ENCODE measurements around the gene DMD. TPM values are rescaled to one million over a fixed set of nuclear protein-coding genes. Genes with fewer than 3 reads are reported as not detected.

Gene DMD
- total and polyA plus RNA-seq, 2 of the 13 experiments (the other 11 are each of a cell fraction or from before 2014, with no cell fraction given) = 17.6 to 25.9 TPM

- POLR2A ChIA-PET = no interaction called here
- Histone ChIP-seq H3K27me3 (ENCODE audit: control insufficient read depth in 1 of 2, insufficient read depth in 2 of 2, low read length in 2 of 2) (no peaks in the 10 kb centered on the region), H3K9ac (ENCODE audit: insufficient read depth, low read depth, low read length) (no peak overlapping the region), H3K4me3 (replicated peaks in 1 of 3; ENCODE audit: insufficient read depth in 1 of 3, low read depth in 2 of 3, low read length in 3 of 3) (no peak overlapping the region), H3K36me3 (replicated peaks in 1 of 2; ENCODE audit: control insufficient read depth in 1 of 2, insufficient read depth in 2 of 2, low read length in 2 of 2) (no peaks in the 10 kb centered on the region), H3K4me2 (ENCODE audit: low read depth, low read length) (no peak overlapping the region), H3K79me2 (ENCODE audit: insufficient read depth, low read length) (no peaks in the 10 kb centered on the region), H4K20me1 (ENCODE audit: insufficient read depth, low read length) (no peaks in the 10 kb centered on the region), H3K27ac (ENCODE audit: extremely low read length, insufficient read depth, low read length) (no peak overlapping the region), H3K4me1 (ENCODE audit: insufficient read depth, low read length) (no peaks in the 10 kb centered on the region), H3K9me3 (ENCODE audit: low read length) (no peaks in the 10 kb centered on the region), H2AFZ (ENCODE audit: low read length) (no peak overlapping the region)
- FAIRE-seq = no peak
- 63% methylated on average over 6 of the region's 7 CpGs for WGBS (ENCODE audit: low lambda C conversion rate)
- BruUV-seq (replicated peaks) = no TSS peak
- no peak for ATAC-seq
- TF ChIP-seq BCLAF1 (IDR thresholded peaks at IDR 0.05) = no peak
- no peak for TF ChIP-seq IKZF4 (CRISPR knock-in tag; IDR thresholded peaks at IDR 0.05; ENCODE audit: borderline replicate concordance, low read depth, not compliant biosample characterization)
- no peak for TF ChIP-seq ZNF724P (CRISPR knock-in tag; IDR thresholded peaks at IDR 0.05; ENCODE audit: borderline replicate concordance)
- no peak for TF ChIP-seq HDAC6 (IDR thresholded peaks at IDR 0.05; ENCODE audit: low read depth, low read length)
- TF ChIP-seq ZNF143 (CRISPR knock-in tag; IDR thresholded peaks at IDR 0.05) = no peak
- TF ChIP-seq BRD4 (CRISPR knock-in tag; IDR thresholded peaks at IDR 0.05) = no peak
- no peak for TF ChIP-seq SP4 (CRISPR knock-in tag; IDR thresholded peaks at IDR 0.05)
- no peak for TF ChIP-seq ZNF574 (CRISPR knock-in tag; IDR thresholded peaks at IDR 0.05)
- TF ChIP-seq ZNF720 (CRISPR knock-in tag; IDR thresholded peaks at IDR 0.05) = no peak
- CTCF ChIA-PET (ENCODE audit: low intra/inter-chr PET ratio, low total read pairs) = no interaction called here
- intact Hi-C loops (cut with micrococcal nuclease; ENCODE audit: unreplicated experiment) = no loop called here
- in situ Hi-C loops (cut with HindIII; ENCODE audit: extremely low pct_ligation_motif_present, low pct_unique_long_range_greater_than_20kb) = no loop called here
- DNase-seq (ENCODE audit: low spot score) = no peak
These were observed 1845.3 kb downstream of the DMD start for GRCh38 chrX:31366041-31366440.

All from HepG2 (cell line).